ENCODE measurements around the gene ZNF180. TPM values are rescaled to one million over a fixed set of nuclear protein-coding genes. Genes with fewer than 3 reads are reported as not detected.

ZNF180 gene
- total RNA-seq, 2 experiments from 2014 or later, result 8.6 to 14.2 TPM

DNA sequence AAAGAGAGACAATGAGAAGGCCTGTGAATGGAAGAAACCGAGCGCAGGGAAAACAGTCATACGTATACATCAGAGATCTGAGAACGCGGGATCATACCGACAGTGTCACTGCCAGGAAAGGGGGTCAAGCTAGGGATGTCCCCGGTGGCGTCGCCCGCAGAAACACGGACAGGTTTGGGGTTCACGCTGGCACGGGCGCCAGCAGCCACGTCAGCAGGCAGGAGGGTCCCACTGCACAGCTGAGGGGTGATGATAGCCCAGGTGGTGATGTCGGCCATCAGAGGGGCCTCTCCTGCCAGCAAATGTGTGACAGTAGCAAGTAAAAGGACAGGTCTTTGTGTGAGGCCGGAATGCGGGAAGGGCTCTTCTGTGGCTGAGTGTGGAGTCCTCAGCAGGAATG, 48.6 kb downstream of the ZNF180 start:
- Histone ChIP-seq H3K4me2 (ENCODE audit: low read length) (no peak overlapping the region), H3K9me2 (ENCODE audit: insufficient read depth, low read length) (no peaks in the 10 kb centered on the region), H3K9me3 (ENCODE audit: low read length) (0 out of 2 replicates have a peak, but pooled peaks cover 5% of the 10 kb centered on the region), H3K27ac (ENCODE audit: low read depth, low read length, poor library complexity, severe bottlenecking) (no peak overlapping the region), H4K20me1 (ENCODE audit: insufficient read depth, low read length) (no peaks in the 10 kb centered on the region), H3K36me3 (ENCODE audit: insufficient read depth, low read length) (no peaks in the 10 kb centered on the region), H2AFZ (ENCODE audit: low read length) (no peak overlapping the region), H3K79me2 (ENCODE audit: insufficient read depth, low read depth, low read length) (no peaks in the 10 kb centered on the region), H3K4me1 (ENCODE audit: insufficient read depth, low read length, poor library complexity, severe bottlenecking) (no peaks in the 10 kb centered on the region), H3K4me3 (ENCODE audit: low read depth, low read length, poor library complexity, severe bottlenecking) (no peak overlapping the region)
- TF ChIP-seq, protein P1, sequence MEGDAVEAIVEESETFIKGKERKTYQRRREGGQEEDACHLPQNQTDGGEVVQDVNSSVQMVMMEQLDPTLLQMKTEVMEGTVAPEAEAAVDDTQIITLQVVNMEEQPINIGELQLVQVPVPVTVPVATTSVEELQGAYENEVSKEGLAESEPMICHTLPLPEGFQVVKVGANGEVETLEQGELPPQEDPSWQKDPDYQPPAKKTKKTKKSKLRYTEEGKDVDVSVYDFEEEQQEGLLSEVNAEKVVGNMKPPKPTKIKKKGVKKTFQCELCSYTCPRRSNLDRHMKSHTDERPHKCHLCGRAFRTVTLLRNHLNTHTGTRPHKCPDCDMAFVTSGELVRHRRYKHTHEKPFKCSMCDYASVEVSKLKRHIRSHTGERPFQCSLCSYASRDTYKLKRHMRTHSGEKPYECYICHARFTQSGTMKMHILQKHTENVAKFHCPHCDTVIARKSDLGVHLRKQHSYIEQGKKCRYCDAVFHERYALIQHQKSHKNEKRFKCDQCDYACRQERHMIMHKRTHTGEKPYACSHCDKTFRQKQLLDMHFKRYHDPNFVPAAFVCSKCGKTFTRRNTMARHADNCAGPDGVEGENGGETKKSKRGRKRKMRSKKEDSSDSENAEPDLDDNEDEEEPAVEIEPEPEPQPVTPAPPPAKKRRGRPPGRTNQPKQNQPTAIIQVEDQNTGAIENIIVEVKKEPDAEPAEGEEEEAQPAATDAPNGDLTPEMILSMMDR (conservative IDR thresholded peaks at IDR 0.05; ENCODE audit: low read length), result no peak
- TF ChIP-seq EZH2phosphoT487 (IDR thresholded peaks at IDR 0.05; ENCODE audit: borderline replicate concordance, low read depth, low read length), result no peak
- ChIA-PET POLR2A (no interaction called here), CTCF (ENCODE audit: unreplicated experiment) (no interaction called here)
- no TSS peak for BruUV-seq (replicated peaks)
- intact Hi-C loops (cut with micrococcal nuclease; ENCODE audit: unreplicated experiment), result no loop called here
- DNase-seq (ENCODE audit: low spot score), result no peak

DNA sequence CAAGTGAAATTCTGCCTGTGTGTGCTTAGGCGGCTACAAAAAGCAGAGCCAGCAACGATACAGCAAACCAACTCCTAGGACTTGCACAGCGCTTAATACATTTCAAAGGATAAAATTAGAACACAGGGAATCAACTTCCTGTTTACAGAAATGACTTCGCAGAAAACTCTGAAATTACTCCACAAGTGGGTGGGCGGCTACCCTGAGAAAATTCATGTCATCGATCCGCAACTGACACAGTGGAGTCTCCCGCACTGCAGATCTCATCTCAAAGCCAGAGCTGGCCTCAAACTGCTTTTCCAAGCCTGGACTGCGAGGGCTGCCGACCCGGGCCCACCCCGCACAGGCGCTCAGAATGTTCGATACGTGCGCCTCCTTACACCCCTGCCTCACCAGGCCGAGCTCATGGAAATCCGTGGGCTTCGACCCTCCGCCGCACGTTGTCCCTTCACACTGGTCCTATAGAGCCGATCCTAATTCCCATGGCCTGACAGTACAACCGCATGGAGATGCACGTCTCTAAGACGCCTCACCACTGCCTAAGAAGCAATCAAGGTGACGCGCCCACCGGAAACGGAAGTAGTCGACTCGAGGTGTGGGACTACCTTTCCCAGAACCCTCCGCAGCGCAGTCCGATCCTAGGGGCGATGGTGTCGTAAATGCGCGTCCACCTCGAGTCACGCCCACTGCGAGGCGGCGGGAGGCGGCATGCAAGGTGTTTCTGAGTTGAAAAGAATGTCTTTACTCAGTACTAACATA, 52.2 kb downstream of the ZNF180 start, which contains the start of gene ZNF229:
Gene ZNF229 (minus strand): TSS at position 557 of the 759 bp plus-strand sequence. CDS start 5,625 bp downstream, outside the sequence.
- BruUV-seq (replicated peaks), result no TSS peak
- H4K20me1 ChIP-seq (ENCODE audit: insufficient read depth, low read length), result no peaks in the 10 kb centered on the region
- CTCF ChIA-PET (ENCODE audit: unreplicated experiment), result no interaction called here
- DNase-seq (ENCODE audit: low spot score), result no peak
- no peak within 1 kb of the TSS for H3K4me2 ChIP-seq (ENCODE audit: low read length)
- H3K9me2 ChIP-seq (ENCODE audit: insufficient read depth, low read length), result no peaks in the 10 kb centered on the region
- no peaks in the 10 kb centered on the region for H3K36me3 ChIP-seq (ENCODE audit: insufficient read depth, low read length)
- POLR2A ChIA-PET, result no interaction called here
- H3K79me2 ChIP-seq (ENCODE audit: insufficient read depth, low read depth, low read length), result no peaks in the 10 kb centered on the region
- H3K4me3 ChIP-seq (ENCODE audit: low read depth, low read length, poor library complexity, severe bottlenecking), result no peak within 1 kb of the TSS
- H2AFZ ChIP-seq (ENCODE audit: low read length), result no peak within 1 kb of the TSS
- no peak within 1 kb of the TSS for H3K27ac ChIP-seq (ENCODE audit: low read depth, low read length, poor library complexity, severe bottlenecking)
- TF ChIP-seq, protein P1 (conservative IDR thresholded peaks at IDR 0.05; ENCODE audit: low read length), result no peak
- TF ChIP-seq EZH2phosphoT487 (IDR thresholded peaks at IDR 0.05; ENCODE audit: borderline replicate concordance, low read depth, low read length), result no peak
- intact Hi-C loops (cut with micrococcal nuclease; ENCODE audit: unreplicated experiment), result no loop called here
- no peaks in the 10 kb centered on the region for H3K4me1 ChIP-seq (ENCODE audit: insufficient read depth, low read length, poor library complexity, severe bottlenecking)
- 0 out of 2 replicates have a peak, but pooled peaks cover 5% of the 10 kb centered on the region for H3K9me3 ChIP-seq (ENCODE audit: low read length)

DNA sequence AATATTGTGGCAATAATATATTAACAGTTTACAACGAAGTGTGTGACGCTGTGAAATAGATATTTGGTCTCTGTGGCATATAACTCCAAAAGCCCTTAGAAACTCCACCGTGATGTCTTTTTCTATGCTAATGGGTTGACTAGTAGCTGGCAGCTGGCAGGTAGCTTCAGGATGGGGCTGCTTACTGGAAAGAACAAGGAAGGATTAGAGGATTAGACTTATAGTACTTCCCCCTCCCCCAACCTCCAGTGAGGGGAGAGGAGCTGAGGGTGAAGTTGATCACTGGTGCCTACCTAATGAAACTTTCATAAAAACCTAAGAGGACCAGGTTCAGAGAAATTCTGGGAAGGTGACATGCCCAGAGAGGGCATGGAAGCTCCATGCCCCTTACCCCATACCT, 61.9 kb downstream of the ZNF180 start:
- intact Hi-C loops (cut with micrococcal nuclease; ENCODE audit: unreplicated experiment), result no loop called here
- ChIA-PET CTCF (ENCODE audit: unreplicated experiment) (no interaction called here), POLR2A (interaction anchor here (0.5 kb wide), 1 partner anchor 31 kb away, joined by 3 read pairs; no protein-coding TSS in a partner anchor)
- Histone ChIP-seq H3K36me3 (ENCODE audit: insufficient read depth, low read length) (no peaks in the 10 kb centered on the region), H4K20me1 (ENCODE audit: insufficient read depth, low read length) (no peaks in the 10 kb centered on the region), H3K4me3 (ENCODE audit: low read depth, low read length, poor library complexity, severe bottlenecking) (no peak overlapping the region), H3K4me2 (ENCODE audit: low read length) (no peak overlapping the region), H3K4me1 (ENCODE audit: insufficient read depth, low read length, poor library complexity, severe bottlenecking) (no peaks in the 10 kb centered on the region), H3K79me2 (ENCODE audit: insufficient read depth, low read depth, low read length) (no peaks in the 10 kb centered on the region), H2AFZ (ENCODE audit: low read length) (no peak overlapping the region), H3K9me3 (ENCODE audit: low read length) (no peaks in the 10 kb centered on the region), H3K9me2 (ENCODE audit: insufficient read depth, low read length) (no peaks in the 10 kb centered on the region), H3K27ac (ENCODE audit: low read depth, low read length, poor library complexity, severe bottlenecking) (no peak overlapping the region)
- BruUV-seq (replicated peaks), result no TSS peak
- no peak for DNase-seq (ENCODE audit: low spot score)
- no peak for TF ChIP-seq EZH2phosphoT487 (IDR thresholded peaks at IDR 0.05; ENCODE audit: borderline replicate concordance, low read depth, low read length)
- TF ChIP-seq, protein P1 (conservative IDR thresholded peaks at IDR 0.05; ENCODE audit: low read length), result no peak

Measured in OCI-LY7 (cell line).